Transverse colon (tissue), 4 donors: ENCODE data around the gene GLYATL1. TPM values are rescaled to one million over a fixed set of nuclear protein-coding genes. Genes with fewer than 3 reads are reported as not detected.

Source experiments
- DNase-seq: peaks from one replicate; pipeline ENCODE4 v3.0.0-alpha.2; 2019
- H3K27ac ChIP-seq, 4 donors: fragments of 200-600 bp; sonication (generic); 2 replicates each; pipeline ENCODE4 v1.5.1; 2016 to 2018; ENCODE audit warnings: inconsistent platforms in 4 of 4
- H3K27me3 ChIP-seq: fragments of 200-600 bp; sonication (generic); 2 replicates; pipeline ENCODE4 v1.5.1; 2017; ENCODE audit warnings: inconsistent platforms
- H3K36me3 ChIP-seq, 4 donors: fragments of 200-600 bp; sonication (generic); 2 replicates each; pipeline ENCODE4 v1.5.1; 2017 to 2019; ENCODE audit warnings: inconsistent platforms in 4 of 4
- H3K4me1 ChIP-seq, 4 donors: fragments of 200-600 bp; sonication (generic); 2 replicates each; pipeline ENCODE4 v1.5.1; 2017 to 2020; ENCODE audit warnings: inconsistent platforms in 4 of 4
- H3K4me3 ChIP-seq, 4 donors: fragments of 200-600 bp; sonication (generic); 1 replicate in 1 of 4; 2 replicates in 3 of 4; pipeline versions ENCODE4 v1.5.1 to v1.6.1; 2017 to 2019; ENCODE audit warnings: inconsistent platforms in 4 of 4
- H3K9me3 ChIP-seq, 2 donors: fragments of 200-600 bp; sonication (generic); 2 replicates each; pipeline ENCODE4 v1.5.1; 2017 to 2019; ENCODE audit warnings: inconsistent platforms in 2 of 2
- CTCF ChIP-seq, 5 experiments: fragments of 200-600 bp in 3 of 5; fragments of 450-650 bp in 2 of 5; sonication (generic) in 3 of 5; IDR thresholded peaks; 1 replicate in 2 of 5; 2 replicates in 3 of 5; pipeline ENCODE4 v1.5.1; 2016 to 2017; ENCODE audit warnings: antibody characterized with exemption in 5 of 5, inconsistent platforms in 3 of 5, mild to moderate bottlenecking in 2 of 5, moderate library complexity in 1 of 5
- EP300 ChIP-seq: sonication (generic); formaldehyde crosslinking; IDR thresholded peaks from one replicate; pipeline ENCODE4 v1.6.1; 2017; ENCODE audit warnings: antibody characterized with exemption, low read depth
- POLR2A ChIP-seq: fragments of 450-650 bp; IDR thresholded peaks from one replicate; pipeline ENCODE4 v1.6.1; 2016; ENCODE audit warnings: antibody characterized with exemption, mild to moderate bottlenecking, moderate library complexity
- POLR2AphosphoS5 ChIP-seq, 3 donors: sonication (generic); formaldehyde crosslinking; IDR thresholded peaks; one replicate each; pipeline ENCODE4 v1.6.1; 2016; ENCODE audit warnings: antibody characterized with exemption in 3 of 3
- WGBS, 2 donors: methylation state at CpG; one replicate each; pipeline ENCODE4 v1.1.5; 2018; ENCODE audit warnings: low coverage in 1 of 2; 5-methylcytosine and 5-hydroxymethylcytosine counted together
- in situ Hi-C, 4 donors: fragments of 200-750 bp; cut with MboI; loops; one replicate each; pipeline versions ENCODE4 v1.15.0 to v1.15.1; 2017; ENCODE audit warnings: low sequenced_read_pairs in 3 of 4, low pct_ligation_motif_present in 1 of 4, low pct_unique_long_range_greater_than_20kb in 1 of 4
- intact Hi-C: fragments of 100-400 bp; cut with DNase I; formaldehyde crosslinking; loops from one replicate; pipeline ENCODE4 v1.15.1; 2023; ENCODE audit warnings: low total_unique reads
- total RNA-seq, 4 donors: library from RNA; depleted of rRNA; stranded (reverse); fragments of >200 nt; gene quantifications; one replicate each; pipeline ENCODE4 v1.1.0, GENCODE V29; 2016

GLYATL1 gene
- total RNA-seq, 4 donors from 2014 or later: 2.0 TPM; not detected in 3

- intact Hi-C loops: no loop called here
- 67% methylated on average over 1 of the region's 1 CpG; no CpG with 5 or more reads in 1 of the 2 donors for WGBS, 2 donors
- in situ Hi-C loops: no loop called here
- TF ChIP-seq POLR2A (no peak), EP300 (no peak), POLR2AphosphoS5 (IDR thresholded peaks at IDR 0.05) (no peak), CTCF (IDR thresholded peaks at IDR 0.05) (no peak)
- H3K9me3 ChIP-seq: no peaks in the 10 kb centered on the region
- H3K4me3 ChIP-seq: no peak overlapping the region
- H3K36me3 ChIP-seq: no peaks in the 10 kb centered on the region
- no peaks in the 10 kb centered on the region for H3K27me3 ChIP-seq
- DNase-seq: no peak
- H3K27ac ChIP-seq: no peak overlapping the region
- H3K4me1 ChIP-seq: no peaks in the 10 kb centered on the region
Measured at GRCh38 chr11:58940028-58940427, 740 bp downstream of the GLYATL1 start.

GRCh38 chr11:58941838-58942237 is 2.5 kb downstream of the GLYATL1 start:
- TF ChIP-seq CTCF (IDR thresholded peaks at IDR 0.05) (no peak), EP300 (no peak), POLR2A (no peak), POLR2AphosphoS5 (IDR thresholded peaks at IDR 0.05) (no peak)
- no peaks in the 10 kb centered on the region for H3K27me3 ChIP-seq

GRCh38 chr11:58945663-58946062 is 6.4 kb downstream of the GLYATL1 start:
- no peaks in the 10 kb centered on the region for H3K36me3 ChIP-seq
- no peaks in the 10 kb centered on the region for H3K27me3 ChIP-seq
- H3K9me3 ChIP-seq: no peaks in the 10 kb centered on the region
- intact Hi-C loops (no loop called here), in situ Hi-C loops (no loop called here)
- no peaks in the 10 kb centered on the region for H3K4me1 ChIP-seq
- TF ChIP-seq POLR2AphosphoS5 (IDR thresholded peaks at IDR 0.05) (no peak), CTCF (IDR thresholded peaks at IDR 0.05) (no peak), POLR2A (no peak), EP300 (no peak)
- DNase-seq: no peak
- H3K27ac ChIP-seq: no peak overlapping the region
- H3K4me3 ChIP-seq: no peak overlapping the region

More at GRCh38 chr11:58941838-58942237, 2.5 kb downstream of the GLYATL1 start:
- 91 to 100% methylated on average over 1 of the region's 1 CpG for WGBS, 2 donors
- H3K4me1 ChIP-seq: no peaks in the 10 kb centered on the region
- no peaks in the 10 kb centered on the region for H3K9me3 ChIP-seq
- intact Hi-C loops: no loop called here
- no peaks in the 10 kb centered on the region for H3K36me3 ChIP-seq
- no peak overlapping the region for H3K27ac ChIP-seq
- no peak for DNase-seq
- in situ Hi-C loops: no loop called here
- H3K4me3 ChIP-seq: no peak overlapping the region

- in situ Hi-C loops: no loop called here
Measured at GRCh38 chr11:58949184-58949583, 9.9 kb downstream of the GLYATL1 start.

More at GRCh38 chr11:58949184-58949583, 9.9 kb downstream of the GLYATL1 start:
- intact Hi-C loops: no loop called here
- H3K9me3 ChIP-seq: no peaks in the 10 kb centered on the region
- DNase-seq: no peak
- no peak for TF ChIP-seq EP300
- no peak for TF ChIP-seq POLR2A
- TF ChIP-seq POLR2AphosphoS5 (IDR thresholded peaks at IDR 0.05): no peak
- no peak for TF ChIP-seq CTCF (IDR thresholded peaks at IDR 0.05)
- H3K4me3 ChIP-seq: no peak overlapping the region
- H3K27me3 ChIP-seq: no peaks in the 10 kb centered on the region
- H3K27ac ChIP-seq: no peak overlapping the region
- no peaks in the 10 kb centered on the region for H3K36me3 ChIP-seq
- no peaks in the 10 kb centered on the region for H3K4me1 ChIP-seq
- 78 to 82% methylated on average over 3 of the region's 3 CpGs for WGBS, 2 donors
